AG04449 (cell line): Measurements from ENCODE around the gene TAS2R7.

ENCODE experiments used
- CTCF ChIA-PET: fragments of 350-600 bp; formaldehyde crosslinking; extraction: SDS; loops from one replicate; lab custom pipeline; 2021; ENCODE audit warnings: antibody characterized with exemption; lab: Yijun Ruan, JAX
- POLR2A ChIA-PET: fragments of 400-600, 350-600 bp; formaldehyde crosslinking; extraction: SDS; loops from one replicate; lab custom pipeline; 2020; ENCODE audit warnings: antibody characterized with exemption, inconsistent platforms; lab: Yijun Ruan, JAX
- DNase-seq: peaks from one replicate; pipeline ENCODE4 v3.0.0-alpha.2; 2010; ENCODE audit warnings: low read depth, low spot score
- H3K4me3 ChIP-seq: 2 replicates; pipeline ENCODE4 v1.5.1; 2011; ENCODE audit warnings: low read depth, mild to moderate bottlenecking, control low read depth, low read length
- TF ChIP-seq, protein P1 (sequence below): IDR thresholded peaks from one replicate; pipeline ENCODE4 v1.5.1; 2011; ENCODE audit warnings: mild to moderate bottlenecking, moderate library complexity, low read length, control low read depth, inconsistent platforms; ENCODE audit not compliant: insufficient read depth; ENCODE audit errors: missing control alignments

Gene TAS2R7

DNA sequence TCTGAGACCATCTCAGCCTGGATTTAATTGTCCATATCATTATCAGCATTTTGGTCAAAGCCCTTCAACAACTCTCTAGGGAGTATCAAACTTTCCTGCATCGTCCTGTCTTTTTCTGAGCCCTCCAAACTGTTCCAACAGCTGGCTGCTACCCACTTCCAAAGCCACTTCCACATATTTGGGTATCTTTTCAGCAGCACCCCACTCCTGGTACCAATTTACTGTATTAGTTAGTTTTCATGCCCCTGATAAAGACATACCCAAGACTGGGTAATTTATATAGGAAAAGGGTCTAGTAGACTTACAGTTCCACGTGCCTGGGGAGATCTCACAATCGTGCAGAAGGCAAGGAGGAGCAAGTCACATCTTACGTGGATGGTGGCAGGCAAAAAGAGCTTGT is 46.2 kb downstream of the TAS2R7 start:
- ChIA-PET CTCF (interaction anchor here (0.7 to 1.0 kb wide), 2 partner anchors 14 to 15 kb away, joined by 3 read pairs; no protein-coding TSS in a partner anchor), POLR2A (no interaction called here)
- no peak for DNase-seq
- no peak overlapping the region for H3K4me3 ChIP-seq
- TF ChIP-seq, protein P1, sequence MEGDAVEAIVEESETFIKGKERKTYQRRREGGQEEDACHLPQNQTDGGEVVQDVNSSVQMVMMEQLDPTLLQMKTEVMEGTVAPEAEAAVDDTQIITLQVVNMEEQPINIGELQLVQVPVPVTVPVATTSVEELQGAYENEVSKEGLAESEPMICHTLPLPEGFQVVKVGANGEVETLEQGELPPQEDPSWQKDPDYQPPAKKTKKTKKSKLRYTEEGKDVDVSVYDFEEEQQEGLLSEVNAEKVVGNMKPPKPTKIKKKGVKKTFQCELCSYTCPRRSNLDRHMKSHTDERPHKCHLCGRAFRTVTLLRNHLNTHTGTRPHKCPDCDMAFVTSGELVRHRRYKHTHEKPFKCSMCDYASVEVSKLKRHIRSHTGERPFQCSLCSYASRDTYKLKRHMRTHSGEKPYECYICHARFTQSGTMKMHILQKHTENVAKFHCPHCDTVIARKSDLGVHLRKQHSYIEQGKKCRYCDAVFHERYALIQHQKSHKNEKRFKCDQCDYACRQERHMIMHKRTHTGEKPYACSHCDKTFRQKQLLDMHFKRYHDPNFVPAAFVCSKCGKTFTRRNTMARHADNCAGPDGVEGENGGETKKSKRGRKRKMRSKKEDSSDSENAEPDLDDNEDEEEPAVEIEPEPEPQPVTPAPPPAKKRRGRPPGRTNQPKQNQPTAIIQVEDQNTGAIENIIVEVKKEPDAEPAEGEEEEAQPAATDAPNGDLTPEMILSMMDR: no peak

DNA sequence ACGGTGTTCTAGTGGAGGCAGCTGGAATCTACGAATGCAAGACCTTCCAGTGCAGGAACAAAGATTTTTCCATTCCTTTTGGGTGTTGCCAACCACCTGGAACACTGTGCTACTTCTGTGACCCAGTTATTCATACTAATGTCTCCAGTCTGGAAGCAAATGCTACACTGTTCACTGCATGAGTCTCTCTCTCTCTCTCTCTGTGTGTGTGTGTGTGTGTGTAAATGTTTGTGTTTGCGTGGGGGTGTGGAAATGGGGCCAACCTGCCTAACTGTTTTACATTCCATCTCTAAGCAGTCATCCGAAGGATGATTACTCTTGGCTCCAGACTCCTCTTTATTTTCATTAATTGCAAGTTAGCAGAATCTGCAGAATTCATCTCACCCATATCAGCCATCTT is 49.4 kb downstream of the TAS2R7 start:
- peak; percentile 42 for DNase-seq
- POLR2A ChIA-PET: no interaction called here
- TF ChIP-seq, protein P1: no peak
- CTCF ChIA-PET: no interaction called here
- no peak overlapping the region for H3K4me3 ChIP-seq
